GM19455 (cell line): ENCODE results near the gene ZNF564.
"Not testable (repeated sequence)": the region's sequence is repeated elsewhere in the genome, so short reads cannot be mapped to it uniquely, and the experiment has no call there.

Source experiments
- ATAC-seq: cut with Tn5 transposase; IDR thresholded peaks from one replicate; pipeline ENCODE4 v1.9.1; 2021; ENCODE audit not compliant: unreplicated experiment

The ZNF564 gene

GRCh38 chr19:12497032-12497431 is 54.2 kb downstream of the ZNF564 start:
- ATAC-seq, result no peak

- ATAC-seq, result no peak
These were observed 54.8 kb downstream of the ZNF564 start for GRCh38 chr19:12496480-12496879.

- peak; percentile 85 for ATAC-seq
These were observed 56.1 kb downstream of the ZNF564 start for GRCh38 chr19:12495002-12495802.

GRCh38 chr19:12494260-12494860 is 56.9 kb downstream of the ZNF564 start:
- ATAC-seq, result no peak

GRCh38 chr19:12486265-12486783 is 65.0 kb downstream of the ZNF564 start:
- ATAC-seq, result not testable (repeated sequence)

- no peak for ATAC-seq
These were observed 65.7 kb downstream of the ZNF564 start for GRCh38 chr19:12485571-12485970.

- ATAC-seq, result no peak
These were observed 66.2 kb downstream of the ZNF564 start for GRCh38 chr19:12485052-12485416.

GRCh38 chr19:12484371-12485051 is 66.8 kb downstream of the ZNF564 start, which contains the start of gene ZNF709:
Gene ZNF709 (minus strand): TSS chr19:12484816. CDS start chr19:12484657, 159 bp downstream.
- ATAC-seq, result peak; percentile 91

- ATAC-seq, result no peak
These were observed 67.3 kb downstream of the ZNF564 start for GRCh38 chr19:12484011-12484370.

GRCh38 chr19:12482509-12482886 is 68.8 kb downstream of the ZNF564 start:
- ATAC-seq, result no peak

- ATAC-seq, result no peak
These were observed 69.3 kb downstream of the ZNF564 start for GRCh38 chr19:12481781-12482508.

GRCh38 chr19:12478234-12478941 is 72.9 kb downstream of the ZNF564 start:
- no peak for ATAC-seq
